Neural crest cell (in vitro differentiated cells): Measurements from ENCODE around the gene ZNF776. TPM values are rescaled to one million over a fixed set of nuclear protein-coding genes. Genes with fewer than 3 reads are reported as not detected.
"Not testable (repeated sequence)": the region's sequence is repeated elsewhere in the genome, so short reads cannot be mapped to it uniquely, and the experiment has no call there.

Source experiments
- DNase-seq: peaks from one replicate; pipeline ENCODE4 v3.0.0; 2021; ENCODE audit warnings: low read depth, mixed read lengths, low spot score
- H3K27ac Mint-ChIP-seq: one replicate; pipeline ENCODE4 v1.8.0; 2021; ENCODE audit warnings: mild to moderate bottlenecking, mixed read lengths; ENCODE audit not compliant: unreplicated experiment
- H3K27me3 Mint-ChIP-seq: 2 replicates; pipeline ENCODE4 v1.8.0; 2021; ENCODE audit warnings: low read depth, mild to moderate bottlenecking, mixed read lengths
- H3K36me3 Mint-ChIP-seq: 2 replicates; pipeline ENCODE4 v1.8.0; 2021; ENCODE audit warnings: low read depth, mild to moderate bottlenecking, mixed read lengths
- H3K4me1 Mint-ChIP-seq: 2 replicates; pipeline ENCODE4 v1.8.0; 2021; ENCODE audit warnings: mixed read lengths
- H3K4me3 Mint-ChIP-seq: one replicate; pipeline ENCODE4 v1.8.0; 2021; ENCODE audit warnings: mild to moderate bottlenecking, mixed read lengths
- H3K9me3 Mint-ChIP-seq: 2 replicates; pipeline ENCODE4 v1.8.0; 2021; ENCODE audit warnings: mixed read lengths
- total RNA-seq: library from RNA; stranded (reverse); gene quantifications from 2 replicates; pipeline ENCODE4 v1.2.1, GENCODE V29; 2021
- TF ChIP-seq, protein P1 (sequence below): fragments of 200-600 bp; sonication (generic); conservative IDR thresholded peaks from 2 replicates; pipeline ENCODE4 v1.5.0; 2021; ENCODE audit warnings: antibody characterized with exemption, mild to moderate bottlenecking

The ZNF776 gene
- total RNA-seq, 1 donor from 2014 or later, result 25.9 TPM

DNA sequence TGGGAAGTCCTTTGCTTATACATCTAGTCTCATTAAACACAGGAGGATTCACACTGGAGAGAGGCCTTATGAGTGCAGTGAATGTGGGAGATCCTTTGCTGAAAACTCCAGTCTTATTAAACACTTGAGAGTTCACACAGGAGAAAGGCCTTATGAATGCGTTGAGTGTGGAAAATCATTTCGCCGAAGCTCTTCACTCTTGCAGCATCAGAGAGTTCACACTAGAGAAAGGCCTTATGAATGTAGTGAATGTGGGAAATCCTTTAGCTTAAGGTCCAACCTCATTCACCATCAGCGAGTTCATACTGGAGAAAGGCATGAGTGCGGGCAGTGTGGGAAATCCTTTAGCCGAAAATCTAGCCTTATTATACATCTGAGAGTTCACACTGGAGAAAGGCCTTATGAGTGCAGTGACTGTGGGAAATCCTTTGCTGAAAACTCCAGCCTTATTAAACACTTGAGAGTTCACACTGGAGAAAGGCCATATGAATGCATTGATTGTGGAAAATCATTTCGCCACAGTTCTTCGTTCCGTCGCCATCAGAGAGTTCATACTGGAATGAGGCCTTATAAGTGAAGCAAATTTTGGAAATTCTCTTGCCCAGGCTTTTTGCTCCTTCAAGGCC lies 32.7 kb downstream of the ZNF776 start:
- TF ChIP-seq, protein P1, sequence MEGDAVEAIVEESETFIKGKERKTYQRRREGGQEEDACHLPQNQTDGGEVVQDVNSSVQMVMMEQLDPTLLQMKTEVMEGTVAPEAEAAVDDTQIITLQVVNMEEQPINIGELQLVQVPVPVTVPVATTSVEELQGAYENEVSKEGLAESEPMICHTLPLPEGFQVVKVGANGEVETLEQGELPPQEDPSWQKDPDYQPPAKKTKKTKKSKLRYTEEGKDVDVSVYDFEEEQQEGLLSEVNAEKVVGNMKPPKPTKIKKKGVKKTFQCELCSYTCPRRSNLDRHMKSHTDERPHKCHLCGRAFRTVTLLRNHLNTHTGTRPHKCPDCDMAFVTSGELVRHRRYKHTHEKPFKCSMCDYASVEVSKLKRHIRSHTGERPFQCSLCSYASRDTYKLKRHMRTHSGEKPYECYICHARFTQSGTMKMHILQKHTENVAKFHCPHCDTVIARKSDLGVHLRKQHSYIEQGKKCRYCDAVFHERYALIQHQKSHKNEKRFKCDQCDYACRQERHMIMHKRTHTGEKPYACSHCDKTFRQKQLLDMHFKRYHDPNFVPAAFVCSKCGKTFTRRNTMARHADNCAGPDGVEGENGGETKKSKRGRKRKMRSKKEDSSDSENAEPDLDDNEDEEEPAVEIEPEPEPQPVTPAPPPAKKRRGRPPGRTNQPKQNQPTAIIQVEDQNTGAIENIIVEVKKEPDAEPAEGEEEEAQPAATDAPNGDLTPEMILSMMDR, result no peak
- Mint-ChIP-seq H3K9me3 (peaks cover 16% of the 10 kb centered on the region), H3K27ac (no peak overlapping the region), H3K4me1 (no peaks in the 10 kb centered on the region), H3K36me3 (peaks cover 57% of the 10 kb centered on the region), H3K4me3 (no peak overlapping the region), H3K27me3 (no peaks in the 10 kb centered on the region)
- no peak for DNase-seq

DNA sequence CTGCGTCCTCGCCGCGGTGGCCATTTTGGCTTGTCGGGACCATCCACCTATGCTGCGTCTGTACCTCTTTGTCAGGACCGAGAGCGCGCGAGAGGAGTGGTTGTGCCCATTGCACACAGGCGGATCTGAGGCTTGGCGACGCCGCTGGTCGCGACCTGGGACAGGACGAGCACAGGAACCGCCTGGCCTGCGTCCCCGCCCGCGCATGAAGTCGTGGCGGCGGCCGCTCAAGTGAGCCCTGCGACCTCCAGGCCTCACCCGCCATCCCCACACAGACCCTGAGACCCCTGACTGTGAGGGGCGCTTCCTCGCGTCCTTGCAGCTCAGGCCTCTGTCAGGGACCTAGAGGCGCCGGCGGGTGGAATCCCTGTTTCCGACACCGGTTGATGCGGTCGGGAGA lies 39.7 kb downstream of the ZNF776 start:
- no peak for DNase-seq
- Mint-ChIP-seq H3K4me1 (no peaks in the 10 kb centered on the region), H3K9me3 (peaks cover 4% of the 10 kb centered on the region), H3K27me3 (no peaks in the 10 kb centered on the region), H3K4me3 (no peak overlapping the region), H3K27ac (no peak overlapping the region), H3K36me3 (peaks cover 47% of the 10 kb centered on the region)
- TF ChIP-seq, protein P1, result no peak

DNA sequence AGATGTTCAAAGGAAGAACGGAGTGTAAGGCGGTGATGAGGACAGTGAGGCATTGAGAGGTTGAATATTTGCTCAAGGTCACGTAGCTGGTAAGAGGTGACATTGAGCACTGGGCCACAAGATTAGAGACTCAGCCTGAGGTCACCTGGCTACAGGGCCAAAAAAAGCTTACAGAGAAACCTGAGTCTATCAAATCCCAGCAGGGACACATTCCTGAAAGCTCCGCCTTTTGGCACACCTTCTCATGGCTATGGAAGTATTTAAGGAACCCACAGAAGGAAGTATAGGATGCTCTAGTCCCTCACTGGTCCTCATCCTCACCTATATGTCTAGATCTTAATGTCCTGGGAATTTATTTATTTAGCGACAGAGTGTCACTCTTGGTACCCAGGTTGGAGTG lies 40.3 kb downstream of the ZNF776 start:
- Mint-ChIP-seq H3K27me3 (no peaks in the 10 kb centered on the region), H3K9me3 (peaks cover 4% of the 10 kb centered on the region), H3K36me3 (peaks cover 49% of the 10 kb centered on the region), H3K4me3 (no peak overlapping the region), H3K4me1 (no peaks in the 10 kb centered on the region), H3K27ac (no peak overlapping the region)
- no peak for DNase-seq
- TF ChIP-seq, protein P1, result no peak

DNA sequence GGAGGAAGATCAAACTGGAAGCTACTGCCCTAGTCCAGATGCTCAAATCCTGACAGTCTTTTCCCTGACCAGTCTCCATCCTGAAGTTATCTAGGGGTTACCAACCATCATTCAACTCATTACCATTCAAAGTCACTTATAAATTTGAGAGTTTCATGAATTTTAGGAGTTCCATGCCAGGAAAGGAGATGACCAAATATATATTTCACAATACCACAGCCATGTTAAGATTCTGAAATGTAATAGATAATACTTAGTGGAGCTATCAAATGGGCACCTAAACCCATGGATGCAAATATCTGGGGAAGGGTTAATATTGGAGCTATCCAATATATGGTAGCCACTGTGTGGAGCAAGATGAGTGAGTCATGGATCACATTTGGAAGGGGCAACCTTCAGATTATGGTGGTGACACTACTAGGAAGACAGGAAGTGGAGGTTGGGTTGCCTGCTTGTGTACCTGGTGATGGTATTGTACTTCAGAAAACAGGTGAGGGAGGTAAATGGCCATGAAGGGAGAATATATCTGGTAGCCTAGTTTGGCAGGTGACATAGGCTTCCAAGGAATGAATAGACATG lies 41.6 kb downstream of the ZNF776 start:
- no peaks in the 10 kb centered on the region for H3K27me3 Mint-ChIP-seq
- H3K4me1 Mint-ChIP-seq, result no peaks in the 10 kb centered on the region
- H3K36me3 Mint-ChIP-seq, result peaks cover 47% of the 10 kb centered on the region
- no peak overlapping the region for H3K27ac Mint-ChIP-seq
- H3K4me3 Mint-ChIP-seq, result no peak overlapping the region
- TF ChIP-seq, protein P1, result no peak
- no peak for DNase-seq
- H3K9me3 Mint-ChIP-seq, result peaks cover 4% of the 10 kb centered on the region

DNA sequence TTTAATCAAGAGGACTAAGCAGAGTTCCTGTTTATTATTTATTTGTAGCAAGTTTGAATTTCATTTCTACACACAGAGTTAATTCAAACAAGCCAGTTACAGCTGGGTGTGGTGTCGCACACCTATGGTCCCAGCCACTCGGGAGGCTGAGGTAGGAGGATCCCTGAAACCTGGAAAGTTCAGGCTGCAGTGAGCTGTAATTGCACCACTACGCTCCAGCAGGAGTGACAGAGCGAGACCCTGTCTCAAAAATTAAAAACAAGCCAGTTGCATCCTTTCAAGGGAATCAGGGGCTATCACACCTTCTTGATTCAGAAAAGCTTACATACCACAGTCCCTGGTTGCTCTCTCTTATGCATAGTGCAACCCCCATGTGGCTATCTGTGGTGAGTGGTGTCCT lies 42.7 kb downstream of the ZNF776 start:
- Mint-ChIP-seq H3K4me1 (no peaks in the 10 kb centered on the region), H3K36me3 (peaks cover 47% of the 10 kb centered on the region), H3K27ac (no peak overlapping the region), H3K4me3 (no peak overlapping the region), H3K9me3 (peaks cover 4% of the 10 kb centered on the region), H3K27me3 (no peaks in the 10 kb centered on the region)
- DNase-seq, result no peak
- TF ChIP-seq, protein P1, result no peak

DNA sequence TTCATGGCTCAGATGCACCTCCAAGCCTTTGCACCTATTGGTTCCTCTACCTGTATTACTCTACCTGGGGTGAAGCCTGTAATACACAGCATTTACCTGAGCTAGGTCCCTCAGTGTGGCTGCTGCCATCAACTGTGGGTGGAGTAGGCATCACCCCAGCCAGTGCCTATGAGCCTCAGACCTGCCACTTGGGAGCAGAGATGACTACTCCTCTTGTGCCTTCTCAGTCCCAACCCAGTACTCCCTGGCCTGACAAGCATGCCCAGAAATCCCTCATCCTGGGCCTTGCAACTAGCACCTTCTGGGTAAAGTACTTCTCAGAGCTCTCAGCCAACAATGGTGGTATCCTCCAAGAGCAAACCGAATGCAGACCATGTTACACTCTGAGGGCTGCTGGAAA lies 50.0 kb downstream of the ZNF776 start:
- not testable (repeated sequence) for H3K9me3 Mint-ChIP-seq, H3K27ac Mint-ChIP-seq, H3K27me3 Mint-ChIP-seq, H3K4me3 Mint-ChIP-seq, H3K36me3 Mint-ChIP-seq, DNase-seq
- peaks cover 10% of the 10 kb centered on the region for H3K4me1 Mint-ChIP-seq
